Measurements from ENCODE around the gene DOK6. TPM values are rescaled to one million over a fixed set of nuclear protein-coding genes. Genes with fewer than 3 reads are reported as not detected.
"Not testable (repeated sequence)": the region's sequence is repeated elsewhere in the genome, so short reads cannot be mapped to it uniquely, and the experiment has no call there.

The DOK6 gene
- polyA plus RNA-seq, 1 donor, result 3.7 TPM

- not testable (repeated sequence) for H3K27me3 ChIP-seq (ENCODE audit: control insufficient read depth, insufficient read depth, low read length); DNase-seq; H3K4me3 ChIP-seq (ENCODE audit: low read length); H3K36me3 ChIP-seq (ENCODE audit: control insufficient read depth, insufficient read depth, low read length); H3K27ac ChIP-seq (ENCODE audit: low read length); H3K4me1 ChIP-seq (ENCODE audit: control insufficient read depth, insufficient read depth, low read length); H3K9me3 ChIP-seq (ENCODE audit: control insufficient read depth, low read depth, low read length)
- WGBS (ENCODE audit: insufficient coverage, low lambda C conversion rate), result 42% methylated on average over 1 of the region's 5 CpGs
Observed at GRCh38 chr18:69662090-69662489, 261.4 kb downstream of the DOK6 start.

- no peaks in the 10 kb centered on the region for H3K36me3 ChIP-seq (ENCODE audit: control insufficient read depth, insufficient read depth, low read length)
- WGBS (ENCODE audit: insufficient coverage, low lambda C conversion rate), result no CpG with 5 or more reads among the region's 3 CpGs
- no peak for DNase-seq
- H3K4me3 ChIP-seq (ENCODE audit: low read length), result no peak overlapping the region
- H3K27ac ChIP-seq (ENCODE audit: low read length), result no peak overlapping the region
- H3K9me3 ChIP-seq (ENCODE audit: control insufficient read depth, low read depth, low read length), result no peaks in the 10 kb centered on the region
- H3K4me1 ChIP-seq (ENCODE audit: control insufficient read depth, insufficient read depth, low read length), result no peaks in the 10 kb centered on the region
- no peaks in the 10 kb centered on the region for H3K27me3 ChIP-seq (ENCODE audit: control insufficient read depth, insufficient read depth, low read length)
Observed at GRCh38 chr18:69664399-69664798, 263.7 kb downstream of the DOK6 start.

GRCh38 chr18:69674292-69674877 is 273.7 kb downstream of the DOK6 start:
- Histone ChIP-seq H3K4me1 (ENCODE audit: control insufficient read depth, insufficient read depth, low read length) (no peaks in the 10 kb centered on the region), H3K27ac (ENCODE audit: low read length) (no peak overlapping the region), H3K27me3 (ENCODE audit: control insufficient read depth, insufficient read depth, low read length) (no peaks in the 10 kb centered on the region), H3K36me3 (ENCODE audit: control insufficient read depth, insufficient read depth, low read length) (no peaks in the 10 kb centered on the region), H3K9me3 (ENCODE audit: control insufficient read depth, low read depth, low read length) (no peaks in the 10 kb centered on the region), H3K4me3 (ENCODE audit: low read length) (no peak overlapping the region)
- WGBS (ENCODE audit: insufficient coverage, low lambda C conversion rate), result no CpG with 5 or more reads among the region's 2 CpGs
- DNase-seq, result no peak

GRCh38 chr18:69674966-69675365 is 274.3 kb downstream of the DOK6 start:
- Histone ChIP-seq H3K27ac (ENCODE audit: low read length) (no peak overlapping the region), H3K36me3 (ENCODE audit: control insufficient read depth, insufficient read depth, low read length) (no peaks in the 10 kb centered on the region), H3K27me3 (ENCODE audit: control insufficient read depth, insufficient read depth, low read length) (no peaks in the 10 kb centered on the region), H3K9me3 (ENCODE audit: control insufficient read depth, low read depth, low read length) (no peaks in the 10 kb centered on the region), H3K4me3 (ENCODE audit: low read length) (no peak overlapping the region), H3K4me1 (ENCODE audit: control insufficient read depth, insufficient read depth, low read length) (no peaks in the 10 kb centered on the region)
- no peak for DNase-seq
- 100% methylated on average over 1 of the region's 2 CpGs for WGBS (ENCODE audit: insufficient coverage, low lambda C conversion rate)

- Histone ChIP-seq H3K4me3 (ENCODE audit: low read length) (no peak overlapping the region), H3K27ac (ENCODE audit: low read length) (no peak overlapping the region), H3K27me3 (ENCODE audit: control insufficient read depth, insufficient read depth, low read length) (no peaks in the 10 kb centered on the region), H3K9me3 (ENCODE audit: control insufficient read depth, low read depth, low read length) (no peaks in the 10 kb centered on the region), H3K36me3 (ENCODE audit: control insufficient read depth, insufficient read depth, low read length) (no peaks in the 10 kb centered on the region), H3K4me1 (ENCODE audit: control insufficient read depth, insufficient read depth, low read length) (no peaks in the 10 kb centered on the region)
- DNase-seq, result no peak
- WGBS (ENCODE audit: insufficient coverage, low lambda C conversion rate), result 100% methylated on average over 2 of the region's 6 CpGs
Observed at GRCh38 chr18:69677595-69677994, 276.9 kb downstream of the DOK6 start.

GRCh38 chr18:69680123-69680522 is 279.4 kb downstream of the DOK6 start:
- no peaks in the 10 kb centered on the region for H3K4me1 ChIP-seq (ENCODE audit: control insufficient read depth, insufficient read depth, low read length)
- WGBS (ENCODE audit: insufficient coverage, low lambda C conversion rate), result no CpG with 5 or more reads among the region's 4 CpGs
- no peaks in the 10 kb centered on the region for H3K9me3 ChIP-seq (ENCODE audit: control insufficient read depth, low read depth, low read length)

GRCh38 chr18:69683176-69683575 is 282.5 kb downstream of the DOK6 start:
- Histone ChIP-seq H3K9me3 (ENCODE audit: control insufficient read depth, low read depth, low read length) (no peaks in the 10 kb centered on the region), H3K4me3 (ENCODE audit: low read length) (no peak overlapping the region), H3K27ac (ENCODE audit: low read length) (no peak overlapping the region), H3K36me3 (ENCODE audit: control insufficient read depth, insufficient read depth, low read length) (no peaks in the 10 kb centered on the region), H3K27me3 (ENCODE audit: control insufficient read depth, insufficient read depth, low read length) (no peaks in the 10 kb centered on the region), H3K4me1 (ENCODE audit: control insufficient read depth, insufficient read depth, low read length) (no peaks in the 10 kb centered on the region)
- DNase-seq, result no peak
- no CpG with 5 or more reads among the region's 2 CpGs for WGBS (ENCODE audit: insufficient coverage, low lambda C conversion rate)

More at GRCh38 chr18:69680123-69680522, 279.4 kb downstream of the DOK6 start:
- Histone ChIP-seq H3K27ac (ENCODE audit: low read length) (no peak overlapping the region), H3K27me3 (ENCODE audit: control insufficient read depth, insufficient read depth, low read length) (no peaks in the 10 kb centered on the region), H3K36me3 (ENCODE audit: control insufficient read depth, insufficient read depth, low read length) (no peaks in the 10 kb centered on the region), H3K4me3 (ENCODE audit: low read length) (no peak overlapping the region)
- no peak for DNase-seq

- Histone ChIP-seq H3K27ac (ENCODE audit: low read length) (no peak overlapping the region), H3K36me3 (ENCODE audit: control insufficient read depth, insufficient read depth, low read length) (no peaks in the 10 kb centered on the region), H3K27me3 (ENCODE audit: control insufficient read depth, insufficient read depth, low read length) (no peaks in the 10 kb centered on the region), H3K4me3 (ENCODE audit: low read length) (no peak overlapping the region), H3K9me3 (ENCODE audit: control insufficient read depth, low read depth, low read length) (no peaks in the 10 kb centered on the region), H3K4me1 (ENCODE audit: control insufficient read depth, insufficient read depth, low read length) (no peaks in the 10 kb centered on the region)
- no peak for DNase-seq
- 80% methylated on average over 1 of the region's 2 CpGs for WGBS (ENCODE audit: insufficient coverage, low lambda C conversion rate)
Observed at GRCh38 chr18:69684789-69685188, 284.1 kb downstream of the DOK6 start.

- no peak for DNase-seq
- no peak overlapping the region for H3K27ac ChIP-seq (ENCODE audit: low read length)
- no peaks in the 10 kb centered on the region for H3K4me1 ChIP-seq (ENCODE audit: control insufficient read depth, insufficient read depth, low read length)
- WGBS (ENCODE audit: insufficient coverage, low lambda C conversion rate), result 0% methylated on average over 1 of the region's 1 CpG
- no peaks in the 10 kb centered on the region for H3K36me3 ChIP-seq (ENCODE audit: control insufficient read depth, insufficient read depth, low read length)
- no peak overlapping the region for H3K4me3 ChIP-seq (ENCODE audit: low read length)
- H3K9me3 ChIP-seq (ENCODE audit: control insufficient read depth, low read depth, low read length), result no peaks in the 10 kb centered on the region
- no peaks in the 10 kb centered on the region for H3K27me3 ChIP-seq (ENCODE audit: control insufficient read depth, insufficient read depth, low read length)
Observed at GRCh38 chr18:69686861-69687260, 286.2 kb downstream of the DOK6 start.

GRCh38 chr18:69689121-69689759 is 288.6 kb downstream of the DOK6 start:
- no peaks in the 10 kb centered on the region for H3K4me1 ChIP-seq (ENCODE audit: control insufficient read depth, insufficient read depth, low read length)
- no peak for DNase-seq
- no peaks in the 10 kb centered on the region for H3K36me3 ChIP-seq (ENCODE audit: control insufficient read depth, insufficient read depth, low read length)
- no peak overlapping the region for H3K27ac ChIP-seq (ENCODE audit: low read length)
- no peak overlapping the region for H3K4me3 ChIP-seq (ENCODE audit: low read length)
- no peaks in the 10 kb centered on the region for H3K27me3 ChIP-seq (ENCODE audit: control insufficient read depth, insufficient read depth, low read length)
- WGBS (ENCODE audit: insufficient coverage, low lambda C conversion rate), result 100% methylated on average over 1 of the region's 2 CpGs
- no peaks in the 10 kb centered on the region for H3K9me3 ChIP-seq (ENCODE audit: control insufficient read depth, low read depth, low read length)

Data from large intestine (tissue), 3 donors.